Measurements from ENCODE around the gene LRPPRC.

DNA sequence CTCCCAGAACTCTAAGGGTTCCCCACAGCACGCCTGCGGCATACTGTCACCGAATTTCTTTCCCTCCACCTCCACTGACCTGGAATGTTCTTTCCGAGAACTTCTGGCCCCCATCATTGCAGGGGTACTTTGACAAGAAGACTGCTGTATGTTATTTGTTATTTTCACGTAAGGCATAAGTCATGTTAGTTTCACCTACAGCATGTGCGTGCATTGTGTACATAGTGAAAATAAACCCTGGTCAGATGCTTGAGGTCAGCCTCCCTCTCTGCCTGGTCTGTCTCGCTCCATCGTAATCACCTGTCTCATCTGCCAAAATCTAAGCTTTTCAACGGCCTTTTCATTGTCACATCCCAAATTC lies 152.9 kb downstream of the LRPPRC start:
- TF ChIP-seq, protein P1, sequence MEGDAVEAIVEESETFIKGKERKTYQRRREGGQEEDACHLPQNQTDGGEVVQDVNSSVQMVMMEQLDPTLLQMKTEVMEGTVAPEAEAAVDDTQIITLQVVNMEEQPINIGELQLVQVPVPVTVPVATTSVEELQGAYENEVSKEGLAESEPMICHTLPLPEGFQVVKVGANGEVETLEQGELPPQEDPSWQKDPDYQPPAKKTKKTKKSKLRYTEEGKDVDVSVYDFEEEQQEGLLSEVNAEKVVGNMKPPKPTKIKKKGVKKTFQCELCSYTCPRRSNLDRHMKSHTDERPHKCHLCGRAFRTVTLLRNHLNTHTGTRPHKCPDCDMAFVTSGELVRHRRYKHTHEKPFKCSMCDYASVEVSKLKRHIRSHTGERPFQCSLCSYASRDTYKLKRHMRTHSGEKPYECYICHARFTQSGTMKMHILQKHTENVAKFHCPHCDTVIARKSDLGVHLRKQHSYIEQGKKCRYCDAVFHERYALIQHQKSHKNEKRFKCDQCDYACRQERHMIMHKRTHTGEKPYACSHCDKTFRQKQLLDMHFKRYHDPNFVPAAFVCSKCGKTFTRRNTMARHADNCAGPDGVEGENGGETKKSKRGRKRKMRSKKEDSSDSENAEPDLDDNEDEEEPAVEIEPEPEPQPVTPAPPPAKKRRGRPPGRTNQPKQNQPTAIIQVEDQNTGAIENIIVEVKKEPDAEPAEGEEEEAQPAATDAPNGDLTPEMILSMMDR (IDR thresholded peaks at IDR 0.05) = no peak
- no peak for TF ChIP-seq POLR2A (IDR thresholded peaks at IDR 0.05)
